ENCODE results near the gene PACS1.

PACS1 gene

DNA sequence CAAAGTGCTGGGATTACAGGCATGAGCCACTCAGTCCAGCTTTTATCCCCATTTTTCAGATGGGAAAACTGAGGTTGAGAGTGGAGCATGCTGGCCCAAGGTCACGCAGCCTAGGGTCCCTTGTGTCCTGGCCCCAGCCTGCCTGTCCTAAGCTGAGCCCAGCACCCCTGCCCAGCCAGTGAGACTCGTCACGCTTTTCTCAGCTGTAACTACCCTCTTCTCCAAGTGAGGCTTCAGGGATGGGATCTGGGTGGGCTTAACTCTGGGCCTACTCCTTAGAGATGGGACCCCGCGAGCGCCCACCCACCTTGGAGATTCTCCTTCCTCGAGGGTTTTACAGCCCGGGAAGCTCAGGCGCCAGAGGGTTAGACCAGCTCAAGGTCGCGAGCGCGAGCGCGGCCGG lies 221.2 kb downstream of the PACS1 start:
- Mint-ChIP-seq H3K27me3 (peaks cover 20% of the 10 kb centered on the region), H3K4me3 (no peak overlapping the region), H3K4me1 (ENCODE audit: low read depth) (peaks cover 34% of the 10 kb centered on the region), H3K36me3 (ENCODE audit: low read depth) (peaks cover 3% of the 10 kb centered on the region), H3K27ac (no peak overlapping the region), H3K9me3 (no peaks in the 10 kb centered on the region)

DNA sequence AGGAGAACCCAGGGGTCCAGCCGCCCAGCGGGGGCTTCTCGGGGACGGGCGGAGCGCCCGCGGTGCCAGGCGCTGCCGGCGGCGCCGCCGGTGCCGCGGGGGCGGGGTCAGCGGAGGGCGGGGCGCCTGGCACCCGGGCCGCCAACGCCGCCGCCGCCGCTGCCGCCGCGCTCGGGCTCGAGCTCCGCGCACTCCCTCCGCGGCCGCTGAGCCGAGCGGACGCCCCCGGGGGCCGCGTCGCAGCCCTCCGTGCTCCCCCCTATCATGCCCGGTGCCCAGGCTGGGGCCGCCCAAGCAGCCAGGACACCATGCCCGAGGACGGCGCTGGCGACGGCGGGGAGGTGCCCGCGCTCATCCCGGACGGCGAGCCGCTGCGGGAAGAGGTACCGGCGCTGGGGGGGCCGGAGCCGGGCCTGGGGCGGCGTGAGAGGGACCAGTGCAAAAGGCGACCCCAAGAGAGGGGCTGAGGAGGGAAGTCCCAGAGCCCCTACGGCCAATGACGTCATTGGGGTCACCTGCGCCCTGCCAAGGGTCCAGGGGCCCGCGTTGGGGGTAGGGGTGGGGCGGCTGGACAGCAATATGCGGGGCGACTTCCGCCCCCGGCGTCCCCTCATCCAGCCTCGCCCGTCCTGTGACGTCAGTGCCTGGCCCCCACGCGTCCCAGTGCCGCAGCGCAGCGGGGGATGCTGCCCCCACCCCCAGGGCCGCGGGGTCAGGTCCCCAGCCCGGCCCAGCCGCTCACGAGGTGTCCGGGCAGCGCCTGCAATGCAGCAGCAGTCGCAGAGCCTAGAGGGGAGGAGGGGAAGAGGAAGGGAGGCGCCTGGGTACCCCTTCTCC lies 221.9 kb downstream of the PACS1 start, which contains the start of gene TMEM151A:
TSS of gene TMEM151A (plus strand) at position 189 of the 837 bp plus-strand sequence. CDS start at position 309, 120 bp downstream.
- Mint-ChIP-seq H3K4me3 (peak within 1 kb of the TSS; percentile 90), H3K4me1 (ENCODE audit: low read depth) (peaks cover 34% of the 10 kb centered on the region), H3K9me3 (no peaks in the 10 kb centered on the region), H3K27me3 (peaks cover 20% of the 10 kb centered on the region), H3K36me3 (ENCODE audit: low read depth) (peaks cover under 1% of the 10 kb centered on the region), H3K27ac (no peak within 1 kb of the TSS)

DNA sequence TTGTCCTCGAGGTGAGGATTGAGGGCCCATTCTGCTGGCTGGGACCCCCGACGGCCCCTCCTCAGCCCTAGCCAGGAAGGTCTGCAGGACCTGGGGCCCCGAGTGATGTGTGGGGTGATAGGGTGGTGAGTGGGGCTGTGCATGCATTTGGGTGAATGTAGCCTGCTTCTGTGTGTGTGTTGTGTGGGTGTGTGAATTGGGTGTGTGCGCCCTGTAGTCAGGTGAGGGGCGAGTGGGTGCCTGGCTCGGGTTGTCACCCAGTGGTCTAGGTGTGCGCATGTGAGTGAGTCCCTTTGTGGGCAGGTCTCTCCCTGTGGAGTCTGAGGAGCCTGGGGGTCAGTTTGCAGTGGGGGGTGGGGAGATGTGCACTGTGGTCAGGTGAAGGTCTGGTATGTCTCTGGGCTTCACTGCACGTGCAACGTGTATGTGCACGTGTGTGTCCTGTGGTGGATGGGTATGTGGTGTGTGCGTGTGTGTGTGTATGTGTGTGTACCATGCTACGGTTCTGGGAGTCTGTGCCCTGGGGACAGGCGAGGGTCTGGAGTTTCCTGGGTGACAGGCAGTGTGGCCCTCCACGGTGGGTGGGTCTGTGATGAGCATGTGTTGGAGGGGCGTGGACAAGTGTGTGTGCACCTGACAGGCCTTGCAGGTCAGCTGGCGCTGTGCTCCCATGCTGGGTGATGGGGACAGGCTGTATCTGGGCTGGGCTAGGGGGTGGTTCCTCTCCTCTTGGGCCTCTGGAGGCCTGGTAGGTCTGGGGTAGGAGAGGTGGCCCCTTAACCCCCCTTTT lies 222.7 kb downstream of the PACS1 start:
- Mint-ChIP-seq H3K36me3 (ENCODE audit: low read depth) (no peaks in the 10 kb centered on the region), H3K4me3 (peak overlapping the region; percentile 47), H3K27ac (no peak overlapping the region), H3K4me1 (ENCODE audit: low read depth) (peaks cover 27% of the 10 kb centered on the region), H3K27me3 (peaks cover 20% of the 10 kb centered on the region), H3K9me3 (no peaks in the 10 kb centered on the region)

DNA sequence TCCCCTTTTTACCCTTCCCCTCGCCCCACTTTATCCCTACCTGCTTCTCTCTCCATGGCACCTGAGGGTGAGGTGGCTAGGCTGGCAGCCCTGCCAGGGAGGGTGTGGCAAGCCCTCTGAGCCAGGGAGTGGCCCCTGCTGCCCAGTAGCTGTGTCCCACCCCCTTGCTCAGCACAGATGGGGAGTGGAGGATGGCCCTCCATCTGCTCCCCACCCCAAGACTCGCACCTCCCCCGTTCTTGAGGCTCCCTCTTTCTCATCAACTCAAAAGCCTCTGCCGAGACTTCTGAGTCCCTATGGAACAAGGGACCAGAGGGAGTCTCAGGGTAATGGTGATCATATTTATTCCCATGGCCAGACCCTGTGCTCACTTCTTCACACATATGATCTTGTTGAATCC lies 223.3 kb downstream of the PACS1 start:
- Mint-ChIP-seq H3K9me3 (no peaks in the 10 kb centered on the region), H3K27me3 (peaks cover 20% of the 10 kb centered on the region), H3K36me3 (ENCODE audit: low read depth) (no peaks in the 10 kb centered on the region), H3K4me3 (no peak overlapping the region), H3K4me1 (ENCODE audit: low read depth) (peaks cover 27% of the 10 kb centered on the region), H3K27ac (no peak overlapping the region)

DNA sequence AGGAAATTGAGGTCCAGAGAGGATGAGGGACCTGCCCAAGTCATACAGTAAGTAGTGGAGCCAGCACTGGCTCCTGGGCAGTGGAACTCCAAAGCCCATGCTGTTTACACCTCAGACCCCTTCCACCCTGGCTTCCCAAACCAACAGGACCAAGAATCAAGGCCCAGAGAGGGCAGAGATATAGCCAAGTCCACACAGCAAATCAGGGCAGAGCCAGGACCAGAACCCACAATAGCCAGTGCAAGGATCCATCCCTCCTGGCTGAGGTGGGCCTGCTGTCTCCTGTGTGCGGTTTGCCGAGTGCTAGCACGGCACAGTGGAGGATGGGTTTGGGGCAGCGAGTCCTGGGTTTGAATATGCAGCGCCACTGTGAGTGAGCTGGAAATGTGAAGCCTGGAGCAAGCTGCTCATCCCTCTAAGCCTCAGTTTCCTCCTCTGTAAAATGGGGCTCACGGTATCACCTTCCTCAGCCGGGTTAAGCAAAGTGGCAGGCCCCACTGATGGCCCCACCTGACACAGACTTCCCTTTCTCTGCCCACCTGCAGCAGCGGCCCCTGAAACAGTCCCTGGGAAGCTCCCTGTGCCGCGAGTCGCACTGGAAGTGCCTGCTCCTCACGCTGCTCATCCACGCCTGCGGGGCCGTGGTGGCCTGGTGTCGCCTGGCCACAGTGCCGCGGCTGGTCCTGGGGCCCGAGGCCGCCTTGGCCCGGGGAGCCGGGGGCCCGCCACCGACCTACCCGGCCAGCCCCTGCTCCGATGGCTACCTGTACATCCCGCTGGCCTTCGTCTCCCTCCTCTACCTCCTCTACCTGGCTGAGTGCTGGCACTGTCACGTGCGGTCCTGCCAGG lies 223.9 kb downstream of the PACS1 start:
- Mint-ChIP-seq H3K4me3 (no peak overlapping the region), H3K9me3 (no peaks in the 10 kb centered on the region), H3K36me3 (ENCODE audit: low read depth) (no peaks in the 10 kb centered on the region), H3K27me3 (peaks cover 20% of the 10 kb centered on the region), H3K4me1 (ENCODE audit: low read depth) (peaks cover 26% of the 10 kb centered on the region), H3K27ac (no peak overlapping the region)

Data from stimulated activated naive CD8-positive, alpha-beta T cell treated with anti-CD3 and anti-CD28 coated beads, Interleukin-15, Interleukin-2, amounts not matched to agents 100 ng/mL and 50 ng/mL, for 24 hours (primary cell).